Heart right ventricle (tissue), 16 donors: Measurements from ENCODE around the gene GORASP1. TPM values are rescaled to one million over a fixed set of nuclear protein-coding genes. Genes with fewer than 3 reads are reported as not detected.

Experiments used
- ATAC-seq, 8 donors: fragments of 200-7000 bp; cut with Tn5 transposase; one replicate each; pipeline ENCODE4 v1.9.1; 2020; ENCODE audit warnings: mild to moderate bottlenecking in 8 of 8, moderate library complexity in 8 of 8, moderate number of reproducible peaks in 1 of 8
- DNase-seq, 2 donors: peaks; one replicate each; pipeline ENCODE4 v3.0.0-alpha.2; 2020
- H3K27ac ChIP-seq, 10 donors: fragments of 200-600 bp; sonication (generic) in 2 of 10; one replicate each; pipeline versions ENCODE4 v1.5.0 to v1.8.0; 2020 to 2022; ENCODE audit warnings: mild to moderate bottlenecking in 3 of 10
- H3K27me3 ChIP-seq, 7 donors: fragments of 200-600 bp; one replicate each; pipeline ENCODE4 v1.8.0; 2021 to 2022; ENCODE audit warnings: mild to moderate bottlenecking in 2 of 7
- H3K36me3 ChIP-seq, 9 donors: fragments of 200-600 bp; sonication (generic) in 1 of 9; one replicate each; pipeline versions ENCODE4 v1.5.0 to v1.8.0; 2020 to 2022; ENCODE audit warnings: mild to moderate bottlenecking in 2 of 9
- H3K4me1 ChIP-seq, 9 donors: fragments of 200-600 bp; sonication (generic) in 1 of 9; one replicate each; pipeline versions ENCODE4 v1.5.0 to v1.8.0; 2020 to 2022; ENCODE audit warnings: mild to moderate bottlenecking in 4 of 9
- H3K4me3 ChIP-seq, 10 donors: fragments of 200-600 bp; sonication (generic) in 2 of 10; one replicate each; pipeline versions ENCODE4 v1.5.0 to v1.8.0; 2020 to 2022; ENCODE audit warnings: mild to moderate bottlenecking in 7 of 10, moderate library complexity in 2 of 10
- H3K9me3 ChIP-seq, 11 donors: fragments of 200-600 bp in 10 of 11; sonication (generic) in 2 of 11; one replicate each; pipeline versions ENCODE4 v1.5.0 to v1.8.0; 2013 to 2022; ENCODE audit warnings: mild to moderate bottlenecking in 2 of 11, control low read depth in 1 of 11, moderate library complexity in 1 of 11
- CTCF ChIP-seq, 9 donors: fragments of 200-600 bp; sonication (generic) in 2 of 9; IDR thresholded peaks; one replicate each; pipeline versions ENCODE4 v1.5.0 to v1.8.0; 2021 to 2022; ENCODE audit warnings: antibody characterized with exemption in 9 of 9, mild to moderate bottlenecking in 5 of 9, moderate library complexity in 1 of 9
- WGBS, 2 donors: extraction: QIAGEN DNeasy Blood & Tissue Kit; methylation state at CpG; one replicate each; pipeline ENCODE4 v1.1.7; 2013; ENCODE audit warnings: inconsistent platforms in 1 of 2; 5-methylcytosine and 5-hydroxymethylcytosine counted together
- intact Hi-C, 10 donors: fragments of 100-400 bp; cut with DNase I; formaldehyde crosslinking; loops; one replicate each; pipeline versions ENCODE4 v1.11.1 to v1.14.2; 2022
- polyA plus RNA-seq, 2 donors: library from polyadenylated mRNA; stranded (reverse); fragments of 200-250 nt; gene quantifications; one replicate each; pipeline ENCODE4 v1.2.3, GENCODE V29; 2013
- total RNA-seq, 10 donors: library from RNA; stranded (reverse); fragmentation: NEBNext Ultra II Directional in 3 of 10; extraction: Animal tissue kit (Norgen Biotek cat#: 25700) in 3 of 10; gene quantifications; one replicate each; pipeline versions ENCODE4 v1.2.1 to v1.2.4, GENCODE V29; 2021 to 2023
- donor health status: Arrhythmogenic right ventricular cardiomyopathy.
- donor health status: ischemic (EF 13 %, LVEDD 7.1; RV severe dilation, severe dysfunction).
- donor health status: healthy with polysubstance abuse.
- donor health status: DM: no; HTN: yes; CAD: no.
- donor health status: DM: no; HTN: no; CAD: no.
- donor health status: ischemic (EF 25% LVEDD 6.9; RV normal size, moderate dysfunction).
- donor health status: ischemic (EF 25% LVEDD 5.7; RV mildly dilated, moderate dysfunction).
- donor health status: healthy.
- donor health status: DM: yes; HTN: yes; CAD: no.
- donor health status: Ischemic cardiomyopathy.
- donor health status: ischemic (EF 35%, LVEDD 5.7; RV mildly dilated, moderate dysfunction).
- donor health status: nonischemic (EF 11% LVEDD 7.7; RV severe dilation, severe dysfunction).
- donor health status: DM: yes; HTN: yes; CAD: no.
- donor health status: PGD.
- donor health status: ischemic (EF 29% LVEDD 5.4; RV normal size, mild dysfunction).
- donor health status: nonischemic (EF 23%, LVEDD 6.1; RV moderate dilation, normal function).

GORASP1 gene
- total and polyA plus RNA-seq, 12 donors, result 28.4 to 54.2 (median 40.6) TPM

- peaks cover 0 to 51% (median 9%) of the 10 kb centered on the region in 9 donors for H3K36me3 ChIP-seq
- intact Hi-C loops, result loop anchor here in 5 of 10 donors (5.0 to 10.0 kb wide), 3 partner anchors 39 to 49 kb away; no protein-coding TSS in a partner anchor
- DNase-seq (no peak), ATAC-seq (no peak)
- peaks cover 37 to 84% (median 61%) of the 10 kb centered on the region in 9 donors for H3K4me1 ChIP-seq
- H3K4me3 ChIP-seq, result no peak overlapping the region
- TF ChIP-seq CTCF (IDR thresholded peaks at IDR 0.05), result no peak
- no peak overlapping the region for H3K27ac ChIP-seq
- WGBS, 2 donors, result 93 to 94% methylated on average over 10 of the region's 10 CpGs
- no peaks in the 10 kb centered on the region for H3K27me3 ChIP-seq
- no peaks in the 10 kb centered on the region for H3K9me3 ChIP-seq
These were observed 30.8 kb upstream of the GORASP1 start for GRCh38 chr3:39137991-39138803.

GRCh38 chr3:39137435-39137936 is 30.1 kb upstream of the GORASP1 start:
- DNase-seq (peak in 1 of 2 donors; percentile 3), ATAC-seq (no peak)
- no peak for TF ChIP-seq CTCF (IDR thresholded peaks at IDR 0.05)
- peaks cover 0 to 44% (median 2%) of the 10 kb centered on the region in 9 donors for H3K36me3 ChIP-seq
- H3K27me3 ChIP-seq, result no peaks in the 10 kb centered on the region
- no peak overlapping the region for H3K27ac ChIP-seq
- 96 to 97% methylated on average over 18 of the region's 18 CpGs for WGBS, 2 donors
- H3K4me3 ChIP-seq, result no peak overlapping the region
- intact Hi-C loops, result loop anchor here in 5 of 10 donors (5.0 to 10.0 kb wide), 3 partner anchors 40 to 50 kb away; no protein-coding TSS in a partner anchor
- peaks cover 33 to 77% (median 55%) of the 10 kb centered on the region in 9 donors for H3K4me1 ChIP-seq
- H3K9me3 ChIP-seq, result no peaks in the 10 kb centered on the region

- ATAC-seq (no peak), DNase-seq (peak in 1 of 2 donors; percentile 4)
- intact Hi-C loops, result loop anchor here in 5 of 10 donors (5.0 to 10.0 kb wide), 3 partner anchors 41 to 51 kb away; no protein-coding TSS in a partner anchor
- WGBS, 2 donors, result 91 to 94% methylated on average over 21 of the region's 21 CpGs
- no peaks in the 10 kb centered on the region for H3K9me3 ChIP-seq
- H3K27me3 ChIP-seq, result no peaks in the 10 kb centered on the region
- no peak overlapping the region for H3K4me3 ChIP-seq
- peaks cover 0 to 37% (median 0%) of the 10 kb centered on the region in 9 donors for H3K36me3 ChIP-seq
- peaks cover 26 to 70% (median 48%) of the 10 kb centered on the region in 9 donors for H3K4me1 ChIP-seq
- no peak overlapping the region for H3K27ac ChIP-seq
- no peak for TF ChIP-seq CTCF (IDR thresholded peaks at IDR 0.05)
These were observed 29.4 kb upstream of the GORASP1 start for GRCh38 chr3:39136533-39137434.
